OCI-LY7 (cell line): ENCODE results near the gene CDC42EP3. TPM values are rescaled to one million over a fixed set of nuclear protein-coding genes. Genes with fewer than 3 reads are reported as not detected.

Experiments used
- BruUV-seq: library from RNA; stranded (reverse); fragments of 400-500 nt; replicated peaks from 2 replicates; lab custom pipeline; 2021; lab: Mats Ljungman, UMichigan
- CTCF ChIA-PET: fragments of 300-600 bp; sonication (Branson Sonifier 250); formaldehyde crosslinking; loops from one replicate; lab custom pipeline; 2022; ENCODE audit warnings: antibody characterized with exemption; ENCODE audit not compliant: unreplicated experiment; lab: Charles Lee
- POLR2A ChIA-PET: fragments of 300-600 bp; sonication (Branson Sonifier 250); formaldehyde crosslinking; loops from one replicate; lab custom pipeline; 2022; ENCODE audit warnings: antibody characterized with exemption; lab: Charles Lee
- DNase-seq: peaks from one replicate; pipeline ENCODE4 v3.0.0-alpha.2; 2015; ENCODE audit warnings: low spot score
- H2AFZ ChIP-seq: fragments of 200-600 bp; sonication (generic), shearing (Covaris generic); 2 replicates; pipeline ENCODE4 v1.6.1; 2014; ENCODE audit warnings: mild to moderate bottlenecking, antibody characterized with exemption, low read length, moderate library complexity
- H3K27ac ChIP-seq: fragments of 200-600 bp; sonication (generic); 2 replicates; pipeline ENCODE4 v1.5.1; 2014; ENCODE audit warnings: mixed run types, low read depth, mild to moderate bottlenecking, moderate library complexity, low read length, inconsistent platforms; ENCODE audit not compliant: poor library complexity, severe bottlenecking
- H3K36me3 ChIP-seq: fragments of 200-600 bp; sonication (generic); 2 replicates; pipeline ENCODE4 v1.6.1; 2014; ENCODE audit warnings: mild to moderate bottlenecking, antibody characterized with exemption, low read length, moderate library complexity, mixed read lengths; ENCODE audit not compliant: insufficient read depth
- H3K4me1 ChIP-seq: fragments of 200-600 bp; sonication (generic); 2 replicates; pipeline ENCODE4 v1.5.1; 2014; ENCODE audit warnings: mild to moderate bottlenecking, low read length; ENCODE audit not compliant: insufficient read depth, poor library complexity, severe bottlenecking
- H3K4me2 ChIP-seq: fragments of 200-600 bp; sonication (generic); 2 replicates; pipeline ENCODE4 v1.6.1; 2014; ENCODE audit warnings: mild to moderate bottlenecking, low read length
- H3K4me3 ChIP-seq: fragments of 200-600 bp; sonication (generic); 2 replicates; pipeline ENCODE4 v1.5.1; 2014; ENCODE audit warnings: mild to moderate bottlenecking, low read depth, low read length; ENCODE audit not compliant: poor library complexity, severe bottlenecking
- H3K79me2 ChIP-seq: fragments of 200-600 bp; sonication (generic); 2 replicates; pipeline ENCODE4 v1.6.1; 2016; ENCODE audit warnings: low read depth, mild to moderate bottlenecking, low read length, moderate library complexity, mixed read lengths; ENCODE audit not compliant: insufficient read depth
- H3K9me2 ChIP-seq: fragments of 200-600 bp; sonication (generic); 2 replicates; pipeline ENCODE4 v1.6.1; 2016; ENCODE audit warnings: mild to moderate bottlenecking, low read length, mixed read lengths; ENCODE audit not compliant: insufficient read depth
- H3K9me3 ChIP-seq: fragments of 200-600 bp; sonication (generic); 2 replicates; pipeline ENCODE4 v1.6.1; 2014; ENCODE audit warnings: mild to moderate bottlenecking, mixed run types, low read length, mixed read lengths
- H4K20me1 ChIP-seq: fragments of 200-600 bp; sonication (generic); 2 replicates; pipeline ENCODE4 v1.6.1; 2014; ENCODE audit warnings: mild to moderate bottlenecking, antibody characterized with exemption, low read length, moderate library complexity, mixed read lengths; ENCODE audit not compliant: insufficient read depth
- CTCF ChIP-seq: fragments of 200-600 bp; sonication (generic); conservative IDR thresholded peaks from 2 replicates; pipeline ENCODE4 v1.5.1; 2014; ENCODE audit warnings: mild to moderate bottlenecking, antibody characterized with exemption, low read length, moderate library complexity, mixed read lengths
- EZH2phosphoT487 ChIP-seq: fragments of 200-600 bp; sonication (generic); IDR thresholded peaks from 2 replicates; pipeline ENCODE4 v1.6.1; 2018; ENCODE audit warnings: low read depth, borderline replicate concordance, mild to moderate bottlenecking, mixed run types, antibody characterized with exemption, low read length, moderate library complexity, mixed read lengths
- intact Hi-C: fragments of 100-400 bp; cut with micrococcal nuclease; formaldehyde crosslinking; loops from one replicate; pipeline ENCODE4 v1.10.0; 2022; ENCODE audit not compliant: unreplicated experiment
- total RNA-seq, 2 experiments: library from RNA; depleted of rRNA in 1 of 2; stranded (reverse); fragments of >200 nt in 1 of 2; shearing (Covaris generic) in 1 of 2; gene quantifications; 2 replicates each; pipeline ENCODE4 v1.2.3, GENCODE V29; 2014 to 2022

CDC42EP3 gene
- total RNA-seq, 2 experiments from 2014 or later: 7.2 to 22.9 TPM

GRCh38 chr2:37720533-37721200 is 49.2 kb upstream of the CDC42EP3 start:
- Histone ChIP-seq H2AFZ (no peak overlapping the region), H3K9me3 (0 out of 2 replicates have a peak, but pooled peaks cover 5% of the 10 kb centered on the region), H3K79me2 (no peaks in the 10 kb centered on the region), H3K27ac (no peak overlapping the region), H3K9me2 (no peaks in the 10 kb centered on the region), H3K4me1 (no peaks in the 10 kb centered on the region), H3K36me3 (no peaks in the 10 kb centered on the region), H3K4me2 (no peak overlapping the region), H4K20me1 (no peaks in the 10 kb centered on the region), H3K4me3 (no peak overlapping the region)
- TF ChIP-seq CTCF: peak; percentile 26; the same call in 1 of the 2 replicates
- no peak for TF ChIP-seq EZH2phosphoT487
- ChIA-PET CTCF (no interaction called here), POLR2A (no interaction called here)
- no TSS peak for BruUV-seq
- DNase-seq: peak; percentile 13
- intact Hi-C loops: no loop called here

- ChIA-PET CTCF (no interaction called here), POLR2A (interaction anchor here (0.6 kb wide), 1 partner anchor 273 kb away, joined by 3 read pairs; no protein-coding TSS in a partner anchor)
- H3K27ac ChIP-seq: no peak overlapping the region
- no peaks in the 10 kb centered on the region for H3K36me3 ChIP-seq
- no peak overlapping the region for H3K4me3 ChIP-seq
- no peak overlapping the region for H3K4me2 ChIP-seq
- no peak for TF ChIP-seq EZH2phosphoT487
- TF ChIP-seq CTCF: no peak
- peaks cover 5% of the 10 kb centered on the region; the same call in 1 of the 2 replicates for H3K9me3 ChIP-seq
- H4K20me1 ChIP-seq: no peaks in the 10 kb centered on the region
- H3K4me1 ChIP-seq: no peaks in the 10 kb centered on the region
- DNase-seq: no peak
- no peaks in the 10 kb centered on the region for H3K79me2 ChIP-seq
- no peak overlapping the region for H2AFZ ChIP-seq
- no TSS peak for BruUV-seq
- no peaks in the 10 kb centered on the region for H3K9me2 ChIP-seq
- intact Hi-C loops: no loop called here
Observed at GRCh38 chr2:37718515-37719161, 47.2 kb upstream of the CDC42EP3 start.
